Caco-2 (cell line): ENCODE data around the gene KIAA0319L. TPM values are rescaled to one million over a fixed set of nuclear protein-coding genes. Genes with fewer than 3 reads are reported as not detected.

Source experiments
- BruUV-seq: library from RNA; stranded (reverse); fragments of 400-500 nt; replicated peaks from 2 replicates; lab custom pipeline; 2021; lab: Mats Ljungman, UMichigan
- CTCF ChIA-PET: fragments of 300-600 bp; sonication (Branson Sonifier 250); formaldehyde crosslinking; loops from one replicate; lab custom pipeline; 2022; ENCODE audit warnings: antibody characterized with exemption; lab: Charles Lee
- POLR2A ChIA-PET: fragments of 300-600 bp; sonication (Branson Sonifier 250); formaldehyde crosslinking; loops from one replicate; lab custom pipeline; 2022; ENCODE audit warnings: antibody characterized with exemption; lab: Charles Lee
- DNase-seq, 2 experiments: peaks; one replicate each; pipeline versions ENCODE4 v3.0.0 to v3.0.0-alpha.2; 2020 to 2022
- H3K27me3 ChIP-seq: replicated peaks from 2 replicates; pipeline ENCODE4 v1.6.0; 2011; ENCODE audit warnings: low read length; ENCODE audit not compliant: control insufficient read depth, insufficient read depth
- H3K36me3 ChIP-seq: 2 replicates; pipeline ENCODE4 v1.5.1; 2011; ENCODE audit warnings: low read length; ENCODE audit not compliant: control insufficient read depth, insufficient read depth
- H3K4me1 ChIP-seq: fragments of 250-450 bp; sonication (Bioruptor Pico); 2 replicates; pipeline ENCODE4 v1.5.1; 2020; ENCODE audit warnings: mild to moderate bottlenecking
- H3K4me3 ChIP-seq: 2 replicates; pipeline ENCODE4 v1.5.1; 2011; ENCODE audit warnings: low read depth, mild to moderate bottlenecking, control low read depth, low read length
- H3K9me3 ChIP-seq: fragments of 250-450 bp; sonication (Bioruptor Pico); 2 replicates; pipeline ENCODE4 v1.5.1; 2020; ENCODE audit warnings: mild to moderate bottlenecking, moderate library complexity
- H3K27ac Mint-ChIP-seq: one replicate; pipeline ENCODE4 v1.8.0; 2022; ENCODE audit warnings: mixed read lengths; ENCODE audit not compliant: unreplicated experiment
- H3K27me3 Mint-ChIP-seq: one replicate; pipeline ENCODE4 v1.8.0; 2022; ENCODE audit warnings: mixed read lengths; ENCODE audit not compliant: insufficient read depth, unreplicated experiment
- H3K36me3 Mint-ChIP-seq: one replicate; pipeline ENCODE4 v1.8.0; 2022; ENCODE audit warnings: mild to moderate bottlenecking, mixed read lengths; ENCODE audit not compliant: insufficient read depth, unreplicated experiment
- H3K4me1 Mint-ChIP-seq: one replicate; pipeline ENCODE4 v1.8.0; 2022; ENCODE audit warnings: low read depth, mixed read lengths; ENCODE audit not compliant: unreplicated experiment
- H3K4me3 Mint-ChIP-seq: one replicate; pipeline ENCODE4 v1.8.0; 2022; ENCODE audit warnings: mild to moderate bottlenecking, moderate library complexity, mixed read lengths; ENCODE audit not compliant: unreplicated experiment
- H3K9me3 Mint-ChIP-seq: one replicate; pipeline ENCODE4 v1.8.0; 2022; ENCODE audit warnings: mixed read lengths; ENCODE audit not compliant: unreplicated experiment
- CTCF ChIP-seq, 2 experiments: fragments of 200-600 bp in 1 of 2; IDR thresholded peaks; 1 replicate in 1 of 2; 2 replicates in 1 of 2; pipeline versions ENCODE4 v1.5.1 to v1.8.0; 2011 to 2022; ENCODE audit warnings: antibody characterized with exemption in 1 of 2, control low read depth in 1 of 2, inconsistent platforms in 1 of 2, low read depth in 1 of 2, low read length in 1 of 2, mild to moderate bottlenecking in 1 of 2, moderate library complexity in 1 of 2; ENCODE audit not compliant: insufficient read depth in 1 of 2, severe bottlenecking in 1 of 2, unreplicated experiment in 1 of 2
- intact Hi-C: fragments of 100-400 bp; cut with micrococcal nuclease; formaldehyde crosslinking; loops from one replicate; pipeline ENCODE4 v1.10.0; 2022; ENCODE audit not compliant: unreplicated experiment
- total RNA-seq: library from RNA; stranded (reverse); gene quantifications from 2 replicates; pipeline ENCODE4 v1.2.3, GENCODE V29; 2022

The KIAA0319L gene
- total RNA-seq, 1 experiment from 2014 or later = 39.9 TPM

- CTCF ChIA-PET = no interaction called here
- no peaks in the 10 kb centered on the region for H3K36me3 Mint-ChIP-seq
- POLR2A ChIA-PET = no interaction called here
- no peak for TF ChIP-seq CTCF (IDR thresholded peaks at IDR 0.05; ENCODE audit: insufficient read depth in 1 of 2, low read depth in 1 of 2, low read length in 1 of 2, severe bottlenecking in 1 of 2, unreplicated experiment in 1 of 2)
- no peak overlapping the region for H3K27ac Mint-ChIP-seq
- H3K4me3 ChIP-seq = no peak overlapping the region
- H3K9me3 Mint-ChIP-seq = no peaks in the 10 kb centered on the region
- H3K27me3 Mint-ChIP-seq = no peaks in the 10 kb centered on the region
- H3K4me3 Mint-ChIP-seq = no peak overlapping the region
- peaks cover 2% of the 10 kb centered on the region for H3K4me1 Mint-ChIP-seq
- intact Hi-C loops = no loop called here
- DNase-seq = no peak
- H3K27me3 ChIP-seq = no peaks in the 10 kb centered on the region
- no TSS peak for BruUV-seq
- H3K4me1 ChIP-seq = no peaks in the 10 kb centered on the region
- H3K9me3 ChIP-seq = no peaks in the 10 kb centered on the region
- H3K36me3 ChIP-seq = no peaks in the 10 kb centered on the region
Observed at GRCh38 chr1:35499652-35500176, 57.5 kb downstream of the KIAA0319L start.

GRCh38 chr1:35499231-35499630, 58.0 kb downstream of the KIAA0319L start:
- no peaks in the 10 kb centered on the region for H3K36me3 ChIP-seq
- H3K4me1 ChIP-seq = no peaks in the 10 kb centered on the region
- Mint-ChIP-seq H3K4me1 (no peaks in the 10 kb centered on the region), H3K9me3 (no peaks in the 10 kb centered on the region), H3K4me3 (no peak overlapping the region), H3K27me3 (no peaks in the 10 kb centered on the region), H3K27ac (no peak overlapping the region), H3K36me3 (no peaks in the 10 kb centered on the region)
- TF ChIP-seq CTCF (IDR thresholded peaks at IDR 0.05; ENCODE audit: insufficient read depth in 1 of 2, low read depth in 1 of 2, low read length in 1 of 2, severe bottlenecking in 1 of 2, unreplicated experiment in 1 of 2) = no peak
- BruUV-seq = no TSS peak
- CTCF ChIA-PET = no interaction called here
- no peak for DNase-seq
- no peaks in the 10 kb centered on the region for H3K9me3 ChIP-seq
- intact Hi-C loops = no loop called here
- POLR2A ChIA-PET = no interaction called here
- H3K4me3 ChIP-seq = no peak overlapping the region
- H3K27me3 ChIP-seq = no peaks in the 10 kb centered on the region

GRCh38 chr1:35497571-35497970, 59.6 kb downstream of the KIAA0319L start:
- H3K4me1 ChIP-seq = no peaks in the 10 kb centered on the region
- Mint-ChIP-seq H3K4me1 (no peaks in the 10 kb centered on the region), H3K9me3 (no peaks in the 10 kb centered on the region), H3K4me3 (no peak overlapping the region), H3K27me3 (no peaks in the 10 kb centered on the region), H3K27ac (no peak overlapping the region), H3K36me3 (no peaks in the 10 kb centered on the region)
- H3K9me3 ChIP-seq = no peaks in the 10 kb centered on the region
- no peaks in the 10 kb centered on the region for H3K36me3 ChIP-seq
- POLR2A ChIA-PET = no interaction called here
- no peaks in the 10 kb centered on the region for H3K27me3 ChIP-seq
- no TSS peak for BruUV-seq
- DNase-seq = no peak
- no peak overlapping the region for H3K4me3 ChIP-seq
- intact Hi-C loops = no loop called here
- CTCF ChIA-PET = no interaction called here
- TF ChIP-seq CTCF (IDR thresholded peaks at IDR 0.05; ENCODE audit: insufficient read depth in 1 of 2, low read depth in 1 of 2, low read length in 1 of 2, severe bottlenecking in 1 of 2, unreplicated experiment in 1 of 2) = no peak
